HL-60 (cell line): Measurements from ENCODE around the gene NFIC.

Source experiments
- DNase-seq, 2 experiments: peaks; one replicate each; pipeline ENCODE4 v3.0.0-alpha.2; 2010 to 2020; ENCODE audit warnings: low read depth in 1 of 2, low spot score in 1 of 2
- H3K27ac ChIP-seq: fragments of 250-450 bp; sonication (Bioruptor Pico); replicated peaks from 2 replicates; pipeline ENCODE4 v1.5.1; 2020; ENCODE audit warnings: mild to moderate bottlenecking, moderate library complexity
- H3K27me3 ChIP-seq: fragments of 250-450 bp; sonication (Bioruptor Pico); 2 replicates; pipeline ENCODE4 v1.5.1; 2021; ENCODE audit warnings: mild to moderate bottlenecking, moderate library complexity; ENCODE audit not compliant: insufficient read depth, poor library complexity, severe bottlenecking
- H3K4me3 ChIP-seq: replicated peaks from 2 replicates; pipeline ENCODE4 v1.5.1; 2011; ENCODE audit warnings: mild to moderate bottlenecking, control low read depth, low read length; ENCODE audit not compliant: insufficient read depth
- GABPA ChIP-seq: IDR thresholded peaks from 2 replicates; pipeline ENCODE4 v1.6.1; 2012; ENCODE audit warnings: low read depth
- POLR2AphosphoS5 ChIP-seq: IDR thresholded peaks from 2 replicates; pipeline ENCODE4 v1.6.1; 2012; ENCODE audit warnings: low read depth
- REST ChIP-seq: IDR thresholded peaks from 2 replicates; pipeline ENCODE4 v1.6.1; 2012; ENCODE audit warnings: low read depth; ENCODE audit not compliant: insufficient replicate concordance
- SPI1 ChIP-seq: IDR thresholded peaks from 2 replicates; pipeline ENCODE4 v1.6.1; 2012; ENCODE audit warnings: low read depth, mild to moderate bottlenecking, borderline replicate concordance
- TF ChIP-seq, protein P1 (sequence below): IDR thresholded peaks from one replicate; pipeline ENCODE4 v1.5.1; 2011; ENCODE audit warnings: low read length, control low read depth, inconsistent platforms; ENCODE audit not compliant: insufficient read depth

The NFIC gene

DNA sequence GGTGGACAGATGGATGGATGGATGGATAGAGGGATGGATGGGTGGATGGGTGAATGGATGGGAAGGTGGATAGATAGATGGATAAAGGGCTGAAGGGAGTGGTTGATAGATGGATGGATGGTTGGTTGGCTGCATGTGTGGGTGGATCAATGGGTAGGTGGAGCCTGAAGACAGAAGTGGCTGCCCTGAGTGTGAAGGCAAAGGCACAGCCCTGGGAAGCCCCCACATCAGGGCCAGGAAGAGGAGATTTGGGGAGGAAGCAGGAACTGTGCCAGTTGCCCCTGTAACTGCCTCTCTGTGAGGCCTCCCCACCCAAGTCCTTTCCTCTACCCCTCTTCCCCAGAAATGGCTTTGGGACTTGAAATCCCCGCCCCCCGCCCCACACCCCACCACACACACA, 43.4 kb upstream of the NFIC start:
- H3K27me3 ChIP-seq = peaks cover 6% of the 10 kb centered on the region
- H3K4me3 ChIP-seq = no peak overlapping the region
- TF ChIP-seq, protein P1, sequence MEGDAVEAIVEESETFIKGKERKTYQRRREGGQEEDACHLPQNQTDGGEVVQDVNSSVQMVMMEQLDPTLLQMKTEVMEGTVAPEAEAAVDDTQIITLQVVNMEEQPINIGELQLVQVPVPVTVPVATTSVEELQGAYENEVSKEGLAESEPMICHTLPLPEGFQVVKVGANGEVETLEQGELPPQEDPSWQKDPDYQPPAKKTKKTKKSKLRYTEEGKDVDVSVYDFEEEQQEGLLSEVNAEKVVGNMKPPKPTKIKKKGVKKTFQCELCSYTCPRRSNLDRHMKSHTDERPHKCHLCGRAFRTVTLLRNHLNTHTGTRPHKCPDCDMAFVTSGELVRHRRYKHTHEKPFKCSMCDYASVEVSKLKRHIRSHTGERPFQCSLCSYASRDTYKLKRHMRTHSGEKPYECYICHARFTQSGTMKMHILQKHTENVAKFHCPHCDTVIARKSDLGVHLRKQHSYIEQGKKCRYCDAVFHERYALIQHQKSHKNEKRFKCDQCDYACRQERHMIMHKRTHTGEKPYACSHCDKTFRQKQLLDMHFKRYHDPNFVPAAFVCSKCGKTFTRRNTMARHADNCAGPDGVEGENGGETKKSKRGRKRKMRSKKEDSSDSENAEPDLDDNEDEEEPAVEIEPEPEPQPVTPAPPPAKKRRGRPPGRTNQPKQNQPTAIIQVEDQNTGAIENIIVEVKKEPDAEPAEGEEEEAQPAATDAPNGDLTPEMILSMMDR = no peak
- TF ChIP-seq GABPA (no peak), REST (no peak), POLR2AphosphoS5 (no peak), SPI1 (no peak)
- DNase-seq = no peak
- H3K27ac ChIP-seq = no peak overlapping the region

GRCh38 chr19:3323658-3324057, 42.7 kb upstream of the NFIC start:
- peaks cover 6% of the 10 kb centered on the region for H3K27me3 ChIP-seq
- H3K4me3 ChIP-seq = no peak overlapping the region
- no peak overlapping the region for H3K27ac ChIP-seq
- no peak for TF ChIP-seq GABPA
- no peak for DNase-seq

GRCh38 chr19:3324405-3324856, 42.0 kb upstream of the NFIC start:
- Histone ChIP-seq H3K27me3 (peaks cover 6% of the 10 kb centered on the region), H3K27ac (no peak overlapping the region), H3K4me3 (no peak overlapping the region)
- TF ChIP-seq REST (no peak), SPI1 (no peak), POLR2AphosphoS5 (no peak), GABPA (no peak)
- TF ChIP-seq, protein P1 = peak; percentile 92
- peak; percentile 35 to 74 for DNase-seq

- no peak overlapping the region for H3K27ac ChIP-seq
- DNase-seq = no peak
- H3K4me3 ChIP-seq = no peak overlapping the region
- TF ChIP-seq, protein P1 = no peak
- TF ChIP-seq REST = no peak
- TF ChIP-seq POLR2AphosphoS5 = no peak
- TF ChIP-seq SPI1 = no peak
- no peak for TF ChIP-seq GABPA
- H3K27me3 ChIP-seq = peaks cover 2% of the 10 kb centered on the region
Observed at GRCh38 chr19:3325451-3325850, 40.9 kb upstream of the NFIC start.
